HepG2 (cell line): ENCODE measurements around the gene NFE2L3. TPM values are rescaled to one million over a fixed set of nuclear protein-coding genes. Genes with fewer than 3 reads are reported as not detected.

Experiments used
- CAMTA2 ChIP-seq: sonication (generic); formaldehyde crosslinking; IDR thresholded peaks from 2 replicates; pipeline ENCODE4 v1.4.0; 2020; ENCODE audit warnings: mild to moderate bottlenecking, missing genetic modification reagents, borderline replicate concordance
- EEA1 ChIP-seq: sonication (generic); formaldehyde crosslinking; IDR thresholded peaks from 2 replicates; pipeline ENCODE4 v1.5.1; 2020; ENCODE audit warnings: mild to moderate bottlenecking, missing genetic modification reagents, borderline replicate concordance
- HNRNPL ChIP-seq: fragments of 200-400 bp; formaldehyde crosslinking; IDR thresholded peaks from 2 replicates; pipeline ENCODE4 v1.6.1; 2017; ENCODE audit warnings: mild to moderate bottlenecking, low read depth, low read length
- HOXD1 ChIP-seq: sonication (generic); formaldehyde crosslinking; IDR thresholded peaks from 2 replicates; pipeline ENCODE4 v1.5.0; 2020; ENCODE audit warnings: missing genetic modification reagents
- NFE2L1 ChIP-seq: sonication (generic); formaldehyde crosslinking; IDR thresholded peaks from 2 replicates; pipeline ENCODE4 v1.4.0; 2020; ENCODE audit warnings: missing genetic modification reagents, mild to moderate bottlenecking, borderline replicate concordance
- NR2F2 ChIP-seq: IDR thresholded peaks from 2 replicates; pipeline ENCODE4 v1.6.1; 2012; ENCODE audit warnings: low read depth, inconsistent platforms, borderline replicate concordance
- STAG1 ChIP-seq: sonication (generic); formaldehyde crosslinking; IDR thresholded peaks from 2 replicates; pipeline ENCODE4 v1.4.0; 2020; ENCODE audit warnings: missing genetic modification reagents
- ZNF12 ChIP-seq: sonication (generic); formaldehyde crosslinking; IDR thresholded peaks from 2 replicates; pipeline ENCODE4 v1.5.0; 2020; ENCODE audit warnings: missing genetic modification reagents
- ZNF614 ChIP-seq: IDR thresholded peaks from 2 replicates; pipeline ENCODE4 v1.6.1; 2018; ENCODE audit warnings: missing biosample characterization, missing genetic modification reagents, inconsistent platforms, borderline replicate concordance
- ZNF724P ChIP-seq: sonication (generic); formaldehyde crosslinking; IDR thresholded peaks from 2 replicates; pipeline ENCODE4 v1.8.0; 2022; ENCODE audit warnings: missing genetic modification reagents, borderline replicate concordance
- polyA plus RNA-seq, 8 experiments: library from polyadenylated mRNA; depleted of rRNA in 3 of 8; stranded (reverse) in 7 of 8; unstranded in 1 of 8; fragments of >200 nt; fragmentation: Illumina TruSeq in 4 of 8; extraction: Trizol in 4 of 8; gene quantifications; 2 replicates each; pipeline versions ENCODE4 v1.2.1 to v1.2.3, GENCODE V29; 2011 to 2016; ENCODE audit warnings: low read depth in 4 of 8, missing spikeins in 1 of 8, mixed read lengths in 1 of 8; ENCODE audit not compliant: insufficient read depth in 1 of 8
- total RNA-seq, 5 experiments: library from RNA; depleted of rRNA; stranded (reverse); fragments of >200 nt; fragmentation: Illumina TruSeq; extraction: Trizol; gene quantifications; 2 replicates each; pipeline ENCODE4 v1.2.3, GENCODE V29; 2016; ENCODE audit warnings: low read depth in 1 of 5
- TF ChIP-seq, protein P1 (sequence below): sonication (generic); formaldehyde crosslinking; IDR thresholded peaks from 2 replicates; pipeline ENCODE4 v1.4.0; 2020; ENCODE audit warnings: missing genetic modification reagents
- TF ChIP-seq, protein P2 (sequence below): IDR thresholded peaks from 2 replicates; pipeline ENCODE4 v1.6.1; 2016
- TF ChIP-seq, protein P3 (sequence below): sonication (generic); formaldehyde crosslinking; IDR thresholded peaks from 2 replicates; pipeline ENCODE4 v1.5.0; 2020; ENCODE audit warnings: mild to moderate bottlenecking, missing genetic modification reagents, borderline replicate concordance
- TF ChIP-seq, protein P4 (sequence below): sonication (generic); formaldehyde crosslinking; IDR thresholded peaks from 2 replicates; pipeline ENCODE4 v1.4.0; 2020; ENCODE audit warnings: missing genetic modification reagents
- TF ChIP-seq, protein P5 (sequence below): fragments of 450-650 bp; IDR thresholded peaks from 2 replicates; pipeline ENCODE4 v1.6.1; 2016
- TF ChIP-seq, protein P6 (sequence below), 2 experiments: sonication (generic) in 1 of 2; formaldehyde crosslinking in 1 of 2; IDR thresholded peaks; 2 replicates each; pipeline versions ENCODE4 v1.4.0 to v1.6.1; 2018 to 2020; ENCODE audit warnings: missing genetic modification reagents in 2 of 2, borderline replicate concordance in 1 of 2, low read depth in 1 of 2, mild to moderate bottlenecking in 1 of 2, missing biosample characterization in 1 of 2

The NFE2L3 gene
- total and polyA plus RNA-seq, 2 of the 13 experiments (the other 11 are each of a cell fraction or from before 2014, with no cell fraction given), result 11.4 to 19.4 TPM

DNA sequence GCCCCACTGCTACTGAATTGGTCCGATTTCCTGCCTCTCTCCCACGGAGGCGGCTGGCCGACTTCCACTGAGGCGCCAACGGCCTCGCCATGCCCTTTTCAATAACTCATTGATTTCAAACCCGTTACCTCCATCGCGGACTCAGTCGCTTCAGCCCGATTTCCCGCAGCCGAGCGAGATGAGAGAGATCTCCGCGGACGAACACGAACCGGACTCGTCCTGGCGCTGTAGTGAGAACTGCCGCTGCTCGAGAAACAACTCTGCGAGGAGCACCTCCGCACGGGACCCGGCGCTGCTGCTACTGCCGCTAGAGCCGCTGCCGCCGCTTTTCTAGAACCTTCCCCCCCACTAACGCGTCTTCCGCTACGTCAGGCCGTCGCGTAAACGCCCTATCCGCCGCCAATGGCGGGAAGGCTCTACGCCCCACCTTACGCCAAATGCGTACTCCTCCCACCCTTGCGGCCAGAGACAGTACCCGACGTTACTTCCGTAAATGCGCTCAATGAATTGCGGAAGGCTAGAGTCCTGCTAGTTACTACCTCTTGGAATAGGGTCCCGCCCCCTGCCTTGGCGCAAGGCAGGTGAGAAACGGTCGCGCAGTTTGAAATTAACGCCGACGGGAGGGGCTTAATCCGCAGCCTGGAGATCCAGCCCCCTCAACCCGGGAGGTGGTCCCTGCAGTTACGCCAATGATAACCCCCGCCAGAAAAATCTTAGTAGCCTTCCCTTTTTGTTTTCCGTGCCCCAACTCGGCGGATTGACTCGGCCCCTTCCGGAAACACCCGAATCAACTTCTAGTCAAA lies 48.6 kb downstream of the NFE2L3 start, which contains the start of gene HNRNPA2B1 (continued):
- TF ChIP-seq NFE2L1 (CRISPR knock-in tag) (no peak), ZNF724P (CRISPR knock-in tag) (peak; percentile 45; the same call in 1 of the 2 replicates), HOXD1 (CRISPR knock-in tag) (peak; percentile 69; the same call in 1 of the 2 replicates), CAMTA2 (CRISPR knock-in tag) (peak; percentile 90), STAG1 (CRISPR knock-in tag) (no peak), NR2F2 (no peak), ZNF614 (CRISPR knock-in tag) (peak; percentile 79; the same call in 1 of the 2 replicates), EEA1 (CRISPR knock-in tag) (no peak; the same call in 1 of the 2 replicates), ZNF12 (CRISPR knock-in tag) (no peak), HNRNPL (peak; percentile 64; the same call in 1 of the 2 replicates)
- TF ChIP-seq, protein P1, sequence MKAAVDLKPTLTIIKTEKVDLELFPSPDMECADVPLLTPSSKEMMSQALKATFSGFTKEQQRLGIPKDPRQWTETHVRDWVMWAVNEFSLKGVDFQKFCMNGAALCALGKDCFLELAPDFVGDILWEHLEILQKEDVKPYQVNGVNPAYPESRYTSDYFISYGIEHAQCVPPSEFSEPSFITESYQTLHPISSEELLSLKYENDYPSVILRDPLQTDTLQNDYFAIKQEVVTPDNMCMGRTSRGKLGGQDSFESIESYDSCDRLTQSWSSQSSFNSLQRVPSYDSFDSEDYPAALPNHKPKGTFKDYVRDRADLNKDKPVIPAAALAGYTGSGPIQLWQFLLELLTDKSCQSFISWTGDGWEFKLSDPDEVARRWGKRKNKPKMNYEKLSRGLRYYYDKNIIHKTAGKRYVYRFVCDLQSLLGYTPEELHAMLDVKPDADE (CRISPR knock-in tag), result 0 out of 2 replicates have a peak, but pooled peaks have one; percentile 86
- TF ChIP-seq, protein P2, sequence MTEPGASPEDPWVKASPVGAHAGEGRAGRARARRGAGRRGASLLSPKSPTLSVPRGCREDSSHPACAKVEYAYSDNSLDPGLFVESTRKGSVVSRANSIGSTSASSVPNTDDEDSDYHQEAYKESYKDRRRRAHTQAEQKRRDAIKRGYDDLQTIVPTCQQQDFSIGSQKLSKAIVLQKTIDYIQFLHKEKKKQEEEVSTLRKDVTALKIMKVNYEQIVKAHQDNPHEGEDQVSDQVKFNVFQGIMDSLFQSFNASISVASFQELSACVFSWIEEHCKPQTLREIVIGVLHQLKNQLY, result no peak
- TF ChIP-seq, protein P3, sequence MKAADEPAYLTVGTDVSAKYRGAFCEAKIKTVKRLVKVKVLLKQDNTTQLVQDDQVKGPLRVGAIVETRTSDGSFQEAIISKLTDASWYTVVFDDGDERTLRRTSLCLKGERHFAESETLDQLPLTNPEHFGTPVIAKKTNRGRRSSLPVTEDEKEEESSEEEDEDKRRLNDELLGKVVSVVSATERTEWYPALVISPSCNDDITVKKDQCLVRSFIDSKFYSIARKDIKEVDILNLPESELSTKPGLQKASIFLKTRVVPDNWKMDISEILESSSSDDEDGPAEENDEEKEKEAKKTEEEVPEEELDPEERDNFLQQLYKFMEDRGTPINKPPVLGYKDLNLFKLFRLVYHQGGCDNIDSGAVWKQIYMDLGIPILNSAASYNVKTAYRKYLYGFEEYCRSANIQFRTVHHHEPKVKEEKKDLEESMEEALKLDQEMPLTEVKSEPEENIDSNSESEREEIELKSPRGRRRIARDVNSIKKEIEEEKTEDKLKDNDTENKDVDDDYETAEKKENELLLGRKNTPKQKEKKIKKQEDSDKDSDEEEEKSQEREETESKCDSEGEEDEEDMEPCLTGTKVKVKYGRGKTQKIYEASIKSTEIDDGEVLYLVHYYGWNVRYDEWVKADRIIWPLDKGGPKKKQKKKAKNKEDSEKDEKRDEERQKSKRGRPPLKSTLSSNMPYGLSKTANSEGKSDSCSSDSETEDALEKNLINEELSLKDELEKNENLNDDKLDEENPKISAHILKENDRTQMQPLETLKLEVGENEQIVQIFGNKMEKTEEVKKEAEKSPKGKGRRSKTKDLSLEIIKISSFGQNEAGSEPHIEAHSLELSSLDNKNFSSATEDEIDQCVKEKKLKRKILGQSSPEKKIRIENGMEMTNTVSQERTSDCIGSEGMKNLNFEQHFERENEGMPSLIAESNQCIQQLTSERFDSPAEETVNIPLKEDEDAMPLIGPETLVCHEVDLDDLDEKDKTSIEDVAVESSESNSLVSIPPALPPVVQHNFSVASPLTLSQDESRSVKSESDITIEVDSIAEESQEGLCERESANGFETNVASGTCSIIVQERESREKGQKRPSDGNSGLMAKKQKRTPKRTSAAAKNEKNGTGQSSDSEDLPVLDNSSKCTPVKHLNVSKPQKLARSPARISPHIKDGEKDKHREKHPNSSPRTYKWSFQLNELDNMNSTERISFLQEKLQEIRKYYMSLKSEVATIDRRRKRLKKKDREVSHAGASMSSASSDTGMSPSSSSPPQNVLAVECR (CRISPR knock-in tag), result peak; percentile 66; the same call in 1 of the 2 replicates
- TF ChIP-seq, protein P4, sequence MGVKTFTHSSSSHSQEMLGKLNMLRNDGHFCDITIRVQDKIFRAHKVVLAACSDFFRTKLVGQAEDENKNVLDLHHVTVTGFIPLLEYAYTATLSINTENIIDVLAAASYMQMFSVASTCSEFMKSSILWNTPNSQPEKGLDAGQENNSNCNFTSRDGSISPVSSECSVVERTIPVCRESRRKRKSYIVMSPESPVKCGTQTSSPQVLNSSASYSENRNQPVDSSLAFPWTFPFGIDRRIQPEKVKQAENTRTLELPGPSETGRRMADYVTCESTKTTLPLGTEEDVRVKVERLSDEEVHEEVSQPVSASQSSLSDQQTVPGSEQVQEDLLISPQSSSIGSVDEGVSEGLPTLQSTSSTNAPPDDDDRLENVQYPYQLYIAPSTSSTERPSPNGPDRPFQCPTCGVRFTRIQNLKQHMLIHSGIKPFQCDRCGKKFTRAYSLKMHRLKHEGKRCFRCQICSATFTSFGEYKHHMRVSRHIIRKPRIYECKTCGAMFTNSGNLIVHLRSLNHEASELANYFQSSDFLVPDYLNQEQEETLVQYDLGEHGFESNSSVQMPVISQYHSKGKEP, result 0 out of 2 replicates have a peak, but pooled peaks have one; percentile 79
- TF ChIP-seq, protein P5, sequence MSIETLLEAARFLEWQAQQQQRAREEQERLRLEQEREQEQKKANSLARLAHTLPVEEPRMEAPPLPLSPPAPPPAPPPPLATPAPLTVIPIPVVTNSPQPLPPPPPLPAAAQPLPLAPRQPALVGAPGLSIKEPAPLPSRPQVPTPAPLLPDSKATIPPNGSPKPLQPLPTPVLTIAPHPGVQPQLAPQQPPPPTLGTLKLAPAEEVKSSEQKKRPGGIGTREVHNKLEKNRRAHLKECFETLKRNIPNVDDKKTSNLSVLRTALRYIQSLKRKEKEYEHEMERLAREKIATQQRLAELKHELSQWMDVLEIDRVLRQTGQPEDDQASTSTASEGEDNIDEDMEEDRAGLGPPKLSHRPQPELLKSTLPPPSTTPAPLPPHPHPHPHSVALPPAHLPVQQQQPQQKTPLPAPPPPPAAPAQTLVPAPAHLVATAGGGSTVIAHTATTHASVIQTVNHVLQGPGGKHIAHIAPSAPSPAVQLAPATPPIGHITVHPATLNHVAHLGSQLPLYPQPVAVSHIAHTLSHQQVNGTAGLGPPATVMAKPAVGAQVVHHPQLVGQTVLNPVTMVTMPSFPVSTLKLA, result no peak
- TF ChIP-seq, protein P6, sequence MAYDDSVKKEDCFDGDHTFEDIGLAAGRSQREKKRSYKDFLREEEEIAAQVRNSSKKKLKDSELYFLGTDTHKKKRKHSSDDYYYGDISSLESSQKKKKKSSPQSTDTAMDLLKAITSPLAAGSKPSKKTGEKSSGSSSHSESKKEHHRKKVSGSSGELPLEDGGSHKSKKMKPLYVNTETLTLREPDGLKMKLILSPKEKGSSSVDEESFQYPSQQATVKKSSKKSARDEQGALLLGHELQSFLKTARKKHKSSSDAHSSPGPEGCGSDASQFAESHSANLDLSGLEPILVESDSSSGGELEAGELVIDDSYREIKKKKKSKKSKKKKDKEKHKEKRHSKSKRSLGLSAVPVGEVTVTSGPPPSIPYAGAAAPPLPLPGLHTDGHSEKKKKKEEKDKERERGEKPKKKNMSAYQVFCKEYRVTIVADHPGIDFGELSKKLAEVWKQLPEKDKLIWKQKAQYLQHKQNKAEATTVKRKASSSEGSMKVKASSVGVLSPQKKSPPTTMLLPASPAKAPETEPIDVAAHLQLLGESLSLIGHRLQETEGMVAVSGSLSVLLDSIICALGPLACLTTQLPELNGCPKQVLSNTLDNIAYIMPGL (CRISPR knock-in tag; IDR thresholded peaks at IDR 0.05; ENCODE audit: borderline replicate concordance in 1 of 2, low read depth in 1 of 2), result peak; percentile 63 to 71; a peak in 3 of 4 replicates
